Activated CD8-positive, alpha-beta T cell treated with anti-CD3 and anti-CD28 coated beads for 36 hours (primary cell): Measurements from ENCODE around the gene IL36B. TPM values are rescaled to one million over a fixed set of nuclear protein-coding genes. Genes with fewer than 3 reads are reported as not detected.

Source experiments
- ATAC-seq: fragments of 200-7000 bp; cut with Tn5 transposase; one replicate; pipeline ENCODE4 v1.10.0; 2021; ENCODE audit warnings: mild to moderate bottlenecking, moderate library complexity
- CTCF ChIA-PET: fragments of 350-600 bp; sonication (Branson Sonifier 250); formaldehyde crosslinking; loops from one replicate; lab custom pipeline; 2021; ENCODE audit warnings: antibody characterized with exemption; lab: Charles Lee
- POLR2A ChIA-PET: fragments of 350-600 bp; sonication (Branson Sonifier 250); formaldehyde crosslinking; loops from one replicate; lab custom pipeline; 2021; ENCODE audit warnings: antibody characterized with exemption; lab: Charles Lee
- DNase-seq: peaks from one replicate; pipeline ENCODE4 v3.0.0-alpha.2; 2020
- H3K27ac Mint-ChIP-seq: one replicate; pipeline ENCODE4 v1.8.0; 2021; ENCODE audit warnings: mild to moderate bottlenecking, mixed read lengths
- H3K27me3 Mint-ChIP-seq: one replicate; pipeline ENCODE4 v1.8.0; 2021; ENCODE audit warnings: mixed read lengths
- H3K36me3 Mint-ChIP-seq: one replicate; pipeline ENCODE4 v1.8.0; 2021; ENCODE audit warnings: low read depth, mixed read lengths
- H3K4me1 Mint-ChIP-seq: one replicate; pipeline ENCODE4 v1.8.0; 2021; ENCODE audit warnings: low read depth, mixed read lengths
- H3K4me3 Mint-ChIP-seq: one replicate; pipeline ENCODE4 v1.8.0; 2021; ENCODE audit warnings: mild to moderate bottlenecking, moderate library complexity, mixed read lengths
- H3K9me3 Mint-ChIP-seq: one replicate; pipeline ENCODE4 v1.8.0; 2021; ENCODE audit warnings: mixed read lengths
- intact Hi-C: fragments of 100-400 bp; cut with micrococcal nuclease; formaldehyde crosslinking; loops from one replicate; pipeline ENCODE4 v1.10.0; 2022
- total RNA-seq, 2 experiments: library from RNA; stranded (reverse); gene quantifications; one replicate each; pipeline ENCODE4 v1.2.3, GENCODE V29; 2021
- TF ChIP-seq, protein P1 (sequence below): fragments of 200-600 bp; IDR thresholded peaks from one replicate; pipeline ENCODE4 v1.8.0; 2022; ENCODE audit warnings: antibody characterized with exemption, mild to moderate bottlenecking

IL36B gene
- total RNA-seq, 2 experiments from 2014 or later: not detected

GRCh38 chr2:113068249-113068648 lies 15.6 kb upstream of the IL36B start:
- TF ChIP-seq, protein P1, sequence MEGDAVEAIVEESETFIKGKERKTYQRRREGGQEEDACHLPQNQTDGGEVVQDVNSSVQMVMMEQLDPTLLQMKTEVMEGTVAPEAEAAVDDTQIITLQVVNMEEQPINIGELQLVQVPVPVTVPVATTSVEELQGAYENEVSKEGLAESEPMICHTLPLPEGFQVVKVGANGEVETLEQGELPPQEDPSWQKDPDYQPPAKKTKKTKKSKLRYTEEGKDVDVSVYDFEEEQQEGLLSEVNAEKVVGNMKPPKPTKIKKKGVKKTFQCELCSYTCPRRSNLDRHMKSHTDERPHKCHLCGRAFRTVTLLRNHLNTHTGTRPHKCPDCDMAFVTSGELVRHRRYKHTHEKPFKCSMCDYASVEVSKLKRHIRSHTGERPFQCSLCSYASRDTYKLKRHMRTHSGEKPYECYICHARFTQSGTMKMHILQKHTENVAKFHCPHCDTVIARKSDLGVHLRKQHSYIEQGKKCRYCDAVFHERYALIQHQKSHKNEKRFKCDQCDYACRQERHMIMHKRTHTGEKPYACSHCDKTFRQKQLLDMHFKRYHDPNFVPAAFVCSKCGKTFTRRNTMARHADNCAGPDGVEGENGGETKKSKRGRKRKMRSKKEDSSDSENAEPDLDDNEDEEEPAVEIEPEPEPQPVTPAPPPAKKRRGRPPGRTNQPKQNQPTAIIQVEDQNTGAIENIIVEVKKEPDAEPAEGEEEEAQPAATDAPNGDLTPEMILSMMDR: no peak
- DNase-seq (no peak), ATAC-seq (no peak)
- intact Hi-C loops: no loop called here
- H3K9me3 Mint-ChIP-seq: no peaks in the 10 kb centered on the region
- no peaks in the 10 kb centered on the region for H3K4me1 Mint-ChIP-seq
- CTCF ChIA-PET: interaction anchor here (0.7 to 1.5 kb wide), 6 partner anchors 8 to 183 kb away, joined by 3 to 6 read pairs (median 3); no protein-coding TSS in a partner anchor
- H3K4me3 Mint-ChIP-seq: no peak overlapping the region
- POLR2A ChIA-PET: no interaction called here
- no peaks in the 10 kb centered on the region for H3K36me3 Mint-ChIP-seq
- no peaks in the 10 kb centered on the region for H3K27me3 Mint-ChIP-seq
- H3K27ac Mint-ChIP-seq: no peak overlapping the region

GRCh38 chr2:113067681-113068080 lies 15.0 kb upstream of the IL36B start, which contains the start of gene IL1F10:
IL1F10 (plus strand) TSS chr2:113067970; CDS start chr2:113072739, 4,769 bp downstream.
- ChIA-PET CTCF (interaction anchor here (0.7 to 1.5 kb wide), 6 partner anchors 8 to 125 kb away, joined by 3 to 6 read pairs (median 3); no protein-coding TSS in a partner anchor), POLR2A (no interaction called here)
- TF ChIP-seq, protein P1: no peak
- ATAC-seq (no peak), DNase-seq (no peak)
- Mint-ChIP-seq H3K27me3 (peaks cover 3% of the 10 kb centered on the region), H3K4me1 (no peaks in the 10 kb centered on the region), H3K4me3 (no peak within 1 kb of the TSS), H3K9me3 (no peaks in the 10 kb centered on the region), H3K36me3 (no peaks in the 10 kb centered on the region), H3K27ac (no peak within 1 kb of the TSS)
- intact Hi-C loops: no loop called here

DNA sequence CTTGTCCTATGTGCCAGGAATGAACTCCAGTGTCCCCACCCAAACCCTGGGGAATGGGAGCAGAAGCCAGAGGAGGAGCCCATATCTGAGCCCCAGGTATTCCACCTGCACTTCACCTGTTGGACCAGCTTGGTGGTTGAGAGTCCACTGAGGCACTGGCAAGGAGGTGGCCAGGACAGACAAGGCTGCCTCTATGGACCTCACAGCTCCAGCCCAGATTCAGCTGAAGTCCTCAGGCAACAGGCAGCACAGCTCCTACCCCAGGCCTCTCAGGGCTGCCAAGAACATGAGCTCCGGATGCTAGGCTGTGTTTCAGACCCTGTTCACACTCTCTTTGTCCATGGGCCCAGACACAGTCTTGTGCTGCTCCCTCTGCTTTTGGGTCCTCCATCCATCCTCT lies 12.2 kb upstream of the IL36B start:
- Mint-ChIP-seq H3K4me1 (no peaks in the 10 kb centered on the region), H3K9me3 (no peaks in the 10 kb centered on the region), H3K4me3 (no peak overlapping the region), H3K36me3 (no peaks in the 10 kb centered on the region), H3K27ac (no peak overlapping the region), H3K27me3 (peaks cover 3% of the 10 kb centered on the region)
- ATAC-seq (no peak), DNase-seq (no peak)
- ChIA-PET POLR2A (no interaction called here), CTCF (interaction anchor here (1.3 kb wide), 1 partner anchor 10 kb away, joined by 4 read pairs; no protein-coding TSS in a partner anchor)
- TF ChIP-seq, protein P1: no peak
- intact Hi-C loops: no loop called here

DNA sequence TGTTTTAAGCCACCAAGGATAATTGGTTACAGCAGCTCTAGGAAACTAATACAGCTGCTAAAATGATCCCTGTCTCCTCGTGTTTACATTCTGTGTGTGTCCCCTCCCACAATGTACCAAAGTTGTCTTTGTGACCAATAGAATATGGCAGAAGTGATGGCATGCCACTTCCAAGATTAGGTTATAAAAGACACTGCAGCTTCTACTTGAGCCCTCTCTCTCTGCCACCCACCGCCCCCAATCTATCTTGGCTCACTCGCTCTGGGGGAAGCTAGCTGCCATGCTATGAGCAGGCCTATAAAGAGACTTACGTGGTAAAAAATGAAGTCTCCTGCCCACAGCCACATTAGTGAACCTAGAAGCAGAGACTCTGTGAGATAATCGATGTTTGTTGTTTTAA lies 11.6 kb upstream of the IL36B start:
- CTCF ChIA-PET: interaction anchor here (1.3 to 1.4 kb wide), 2 partner anchors 11 to 122 kb away, joined by 3 to 4 read pairs; no protein-coding TSS in a partner anchor
- no peak for DNase-seq

More for the DNA sequence above, 11.6 kb upstream of the IL36B start:
- Mint-ChIP-seq H3K9me3 (no peaks in the 10 kb centered on the region), H3K27ac (no peak overlapping the region), H3K4me1 (no peaks in the 10 kb centered on the region), H3K27me3 (peaks cover 3% of the 10 kb centered on the region), H3K4me3 (no peak overlapping the region), H3K36me3 (no peaks in the 10 kb centered on the region)
- POLR2A ChIA-PET: no interaction called here
- TF ChIP-seq, protein P1: no peak
- intact Hi-C loops: no loop called here
- no peak for ATAC-seq
